IPS-18a (cell line): ENCODE measurements around the gene C2CD4C.
"Not testable (repeated sequence)": the region's sequence is repeated elsewhere in the genome, so short reads cannot be mapped to it uniquely, and the experiment has no call there.

Experiments used
- H3K27ac ChIP-seq: one replicate; pipeline ENCODE4 v1.5.1; 2013; ENCODE audit warnings: low read length
- H3K27me3 ChIP-seq: one replicate; pipeline ENCODE4 v1.6.1; 2013; ENCODE audit warnings: mild to moderate bottlenecking, low read length; ENCODE audit not compliant: control insufficient read depth, insufficient read depth
- H3K36me3 ChIP-seq: one replicate; pipeline ENCODE4 v1.6.1; 2013; ENCODE audit warnings: low read depth, low read length; ENCODE audit not compliant: control insufficient read depth
- H3K4me1 ChIP-seq: one replicate; pipeline ENCODE4 v1.6.1; 2013; ENCODE audit warnings: low read depth, low read length; ENCODE audit not compliant: control insufficient read depth
- H3K4me3 ChIP-seq: one replicate; pipeline ENCODE4 v1.5.1; 2013; ENCODE audit warnings: low read length
- H3K9ac ChIP-seq: one replicate; pipeline ENCODE4 v1.6.1; 2013; ENCODE audit warnings: mild to moderate bottlenecking, low read length, moderate library complexity
- H3K9me3 ChIP-seq: one replicate; pipeline ENCODE4 v1.6.1; 2013; ENCODE audit warnings: low read depth, low read length; ENCODE audit not compliant: control insufficient read depth

Gene C2CD4C

DNA sequence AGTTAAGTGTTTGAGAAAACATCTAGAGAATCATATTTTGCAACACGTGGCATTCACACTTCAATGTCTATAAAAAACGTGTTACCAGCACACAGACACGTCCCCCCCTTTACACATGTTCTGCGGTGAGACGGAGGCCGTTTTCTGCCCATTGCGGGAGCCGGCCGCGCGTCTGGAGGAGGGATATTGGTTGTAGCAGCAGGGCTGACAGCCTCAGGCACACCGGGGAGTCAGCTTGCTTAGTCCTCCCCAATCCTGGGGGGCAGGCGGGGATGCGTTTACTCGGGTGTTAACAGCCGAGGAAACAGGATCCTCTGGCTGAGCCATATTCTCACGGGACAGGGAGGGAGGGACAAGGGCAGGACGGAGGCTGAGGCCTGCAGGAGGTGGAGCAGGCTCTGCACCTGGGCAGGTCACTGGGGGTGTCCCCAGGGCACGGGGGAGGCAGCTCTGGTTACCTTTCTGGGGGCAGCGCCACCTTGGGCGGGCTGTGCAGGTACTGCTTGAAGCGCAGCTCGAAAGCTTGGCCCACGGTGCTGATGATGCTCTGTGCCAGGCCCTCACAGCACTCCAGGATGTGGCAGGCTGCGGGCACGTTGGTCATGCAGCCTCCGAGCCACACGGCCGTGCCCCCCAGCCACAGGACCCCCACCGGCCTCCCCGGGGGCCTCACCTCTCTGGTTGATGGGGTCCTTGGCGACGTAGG, 26.9 kb upstream of the C2CD4C start:
- Histone ChIP-seq H3K27me3 (no peaks in the 10 kb centered on the region), H3K4me3 (no peak overlapping the region), H3K4me1 (no peaks in the 10 kb centered on the region)

DNA sequence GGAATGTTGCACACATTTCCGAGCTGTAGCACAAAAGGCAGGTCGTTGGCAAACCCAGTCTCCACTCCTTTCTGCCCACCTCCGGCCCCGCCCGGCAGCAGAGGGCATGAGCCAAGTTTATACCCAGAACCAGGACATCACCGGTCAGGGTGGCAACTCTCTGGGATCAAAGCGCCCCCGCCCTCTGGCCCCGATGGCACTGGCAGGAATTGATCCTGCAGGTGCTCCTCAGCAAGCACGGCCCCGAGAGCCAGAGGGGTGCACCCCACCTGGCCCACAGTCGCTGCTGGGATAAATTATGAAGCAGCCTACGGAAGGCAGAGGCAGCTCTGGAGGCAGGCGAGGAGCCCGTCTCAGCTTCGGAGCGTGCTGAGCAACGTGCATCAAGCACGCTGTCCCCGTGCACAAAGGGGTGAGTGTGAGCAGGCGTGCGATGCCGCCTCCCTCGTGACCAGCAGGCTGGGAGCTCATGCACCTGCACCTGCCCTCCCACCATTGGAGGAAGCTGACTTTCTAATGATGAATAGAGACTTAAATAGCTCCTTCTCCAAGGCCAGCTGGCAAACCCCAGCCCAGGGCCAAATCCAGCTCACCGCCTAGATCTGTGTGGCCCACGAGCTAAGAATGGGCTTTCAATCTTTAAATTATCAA, 26.2 kb upstream of the C2CD4C start:
- H3K9ac ChIP-seq, result no peak overlapping the region

More for the DNA sequence above, 26.9 kb upstream of the C2CD4C start:
- Histone ChIP-seq H3K9me3 (no peaks in the 10 kb centered on the region), H3K36me3 (no peaks in the 10 kb centered on the region), H3K9ac (no peak overlapping the region), H3K27ac (no peak overlapping the region)

DNA sequence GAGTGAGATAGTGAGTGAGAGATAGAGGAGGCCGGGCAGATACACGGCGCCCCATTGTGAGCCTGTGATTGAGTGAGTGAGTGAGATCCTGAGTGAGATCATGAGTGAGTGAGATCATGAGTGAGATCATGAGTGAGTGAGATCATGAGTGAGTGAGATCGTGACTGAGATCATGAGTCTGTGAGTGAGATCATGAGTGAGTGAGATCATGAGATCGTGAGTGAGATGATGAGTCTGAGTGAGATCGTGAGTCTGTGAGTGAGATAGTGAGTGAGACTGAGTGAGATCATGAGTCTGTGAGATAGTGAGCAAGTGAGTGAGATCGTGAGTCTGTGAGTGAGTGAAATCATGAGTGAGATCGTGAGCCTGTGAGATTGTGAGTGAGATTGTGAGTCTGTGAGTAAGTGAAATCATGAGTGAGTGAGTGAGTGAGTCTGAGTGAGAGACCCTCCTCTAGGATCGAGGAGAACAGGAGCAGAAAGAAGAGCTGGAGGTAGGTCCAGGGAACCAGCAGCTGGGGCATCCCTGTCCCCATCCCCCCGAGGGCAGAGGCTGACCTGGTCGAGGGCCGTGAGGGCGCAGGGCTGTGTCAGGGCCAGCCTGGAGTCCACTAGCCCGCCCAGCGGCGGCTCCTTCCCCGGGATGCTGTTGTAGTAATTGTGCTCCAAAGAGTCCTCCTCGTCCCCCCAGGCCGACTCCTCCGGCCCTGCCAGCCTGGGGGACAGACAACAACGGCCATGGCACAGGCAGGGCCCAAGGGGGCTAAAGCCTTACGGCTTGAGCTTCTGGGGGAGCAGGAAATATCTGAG, 25.4 kb upstream of the C2CD4C start:
- Histone ChIP-seq H3K27me3 (no peaks in the 10 kb centered on the region), H3K4me1 (no peaks in the 10 kb centered on the region), H3K36me3 (no peaks in the 10 kb centered on the region), H3K27ac (no peak overlapping the region), H3K9me3 (no peaks in the 10 kb centered on the region), H3K9ac (no peak overlapping the region), H3K4me3 (no peak overlapping the region)

More for the DNA sequence above, 26.2 kb upstream of the C2CD4C start:
- H3K27ac ChIP-seq, result no peak overlapping the region
- no peaks in the 10 kb centered on the region for H3K36me3 ChIP-seq
- no peaks in the 10 kb centered on the region for H3K4me1 ChIP-seq
- no peaks in the 10 kb centered on the region for H3K27me3 ChIP-seq
- H3K4me3 ChIP-seq, result no peak overlapping the region
- no peaks in the 10 kb centered on the region for H3K9me3 ChIP-seq

DNA sequence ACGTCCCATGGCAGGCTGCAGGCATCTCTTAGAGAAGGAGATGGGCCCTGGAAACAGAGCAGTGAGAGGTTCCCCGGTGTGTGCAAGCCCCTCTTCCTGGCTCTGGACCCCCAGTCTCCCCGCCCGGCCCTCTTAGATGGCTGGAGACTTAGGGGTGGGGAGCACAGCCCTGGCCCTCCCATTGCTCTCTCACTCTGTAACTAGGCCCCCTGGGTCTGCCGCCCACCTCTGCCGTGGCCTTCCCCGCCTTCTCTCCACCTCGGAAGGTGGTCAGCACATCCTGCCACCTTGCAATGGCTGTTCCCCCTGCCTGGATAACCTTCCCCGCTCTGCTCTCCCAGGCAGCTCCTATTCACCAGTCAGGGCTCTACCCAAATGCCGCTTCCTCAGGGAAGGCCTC, 21.8 kb upstream of the C2CD4C start:
- peaks cover 12% of the 10 kb centered on the region for H3K27me3 ChIP-seq
- no peak overlapping the region for H3K9ac ChIP-seq
- no peak overlapping the region for H3K4me3 ChIP-seq
- no peak overlapping the region for H3K27ac ChIP-seq
- H3K36me3 ChIP-seq, result no peaks in the 10 kb centered on the region
- H3K9me3 ChIP-seq, result no peaks in the 10 kb centered on the region
- H3K4me1 ChIP-seq, result no peaks in the 10 kb centered on the region

DNA sequence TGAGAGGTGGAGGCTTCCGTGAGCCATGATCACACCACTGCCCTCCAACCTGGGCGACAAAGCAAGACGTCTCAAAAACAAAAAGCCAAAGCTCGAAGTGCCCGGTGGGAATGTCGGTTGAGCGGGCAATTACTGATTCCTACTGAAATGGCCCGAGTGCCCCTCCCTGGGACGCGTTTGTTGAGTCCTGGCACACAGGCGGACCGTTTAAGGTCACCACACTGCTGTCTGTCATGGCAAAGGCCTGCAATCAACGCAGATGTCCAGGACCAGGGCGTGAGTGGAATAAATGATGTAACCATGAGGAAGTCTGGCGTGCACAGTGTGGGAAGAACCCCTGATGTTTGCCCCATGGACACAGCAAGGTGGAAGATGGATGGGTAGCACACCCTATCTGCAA, 19.2 kb upstream of the C2CD4C start:
- no peak overlapping the region for H3K9ac ChIP-seq
- H3K27me3 ChIP-seq, result peaks cover 12% of the 10 kb centered on the region
- no peak overlapping the region for H3K4me3 ChIP-seq
- H3K27ac ChIP-seq, result no peak overlapping the region
- H3K9me3 ChIP-seq, result no peaks in the 10 kb centered on the region
- no peaks in the 10 kb centered on the region for H3K4me1 ChIP-seq
- no peaks in the 10 kb centered on the region for H3K36me3 ChIP-seq

DNA sequence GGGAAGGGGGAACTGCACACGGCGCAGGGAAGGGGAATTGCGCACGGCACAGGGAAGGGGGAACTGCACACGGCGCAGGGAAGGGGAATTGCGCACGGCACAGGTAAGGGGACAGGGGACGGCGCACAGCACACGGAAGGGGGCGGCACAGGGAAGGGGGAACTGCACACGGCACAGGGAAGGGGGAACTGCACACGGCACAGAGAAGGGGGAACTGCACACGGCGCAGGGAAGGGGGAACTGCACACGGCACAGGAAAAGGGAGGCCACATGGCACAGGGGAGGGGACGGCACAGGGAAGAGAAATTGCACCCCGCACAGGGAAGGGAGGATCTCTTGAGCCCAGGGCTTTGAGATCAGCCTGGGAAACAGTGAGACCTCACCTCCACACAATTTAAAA, 18.7 kb upstream of the C2CD4C start:
- not testable (repeated sequence) for H3K36me3 ChIP-seq, H3K4me3 ChIP-seq, H3K27ac ChIP-seq, H3K9ac ChIP-seq, H3K9me3 ChIP-seq, H3K4me1 ChIP-seq
- peaks cover 12% of the 10 kb centered on the region for H3K27me3 ChIP-seq

DNA sequence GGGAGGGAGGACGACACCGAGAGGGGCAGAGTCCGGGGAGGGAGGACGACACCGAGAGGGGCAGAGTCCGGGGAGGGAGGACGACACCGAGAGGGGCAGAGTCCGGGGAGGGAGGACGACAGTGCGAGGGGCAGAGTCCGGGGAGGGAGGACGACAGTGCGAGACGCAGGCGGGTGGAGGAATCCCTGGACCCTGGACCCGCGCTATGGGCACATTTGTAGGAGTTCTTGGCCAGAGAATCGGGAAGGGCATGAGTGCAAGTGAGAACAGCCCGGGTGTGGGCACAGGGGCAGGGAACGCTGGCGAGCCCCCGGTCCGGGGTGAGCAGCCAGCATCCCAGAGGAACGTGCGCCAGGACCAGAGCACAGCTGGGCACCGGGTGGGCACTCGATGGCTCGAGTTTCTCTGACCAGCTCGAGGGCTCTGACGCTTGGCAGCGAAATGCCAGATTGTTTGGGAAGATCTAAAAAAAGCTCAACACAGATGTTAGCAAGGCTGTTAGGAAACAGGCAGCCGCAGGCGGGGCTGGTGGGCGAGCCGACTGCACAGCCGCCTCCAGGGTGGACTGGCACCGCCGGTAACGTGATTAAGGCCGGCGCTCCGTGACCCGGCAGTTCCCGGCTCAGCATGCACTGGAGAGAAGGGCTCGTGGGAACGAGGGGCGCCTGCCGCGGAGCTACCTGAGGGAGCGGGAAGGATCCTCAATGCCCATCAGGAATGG, 17.9 kb upstream of the C2CD4C start:
- Histone ChIP-seq H3K36me3 (no peaks in the 10 kb centered on the region), H3K4me3 (no peak overlapping the region), H3K9ac (no peak overlapping the region), H3K27me3 (peaks cover 12% of the 10 kb centered on the region), H3K9me3 (no peaks in the 10 kb centered on the region), H3K4me1 (no peaks in the 10 kb centered on the region), H3K27ac (no peak overlapping the region)

DNA sequence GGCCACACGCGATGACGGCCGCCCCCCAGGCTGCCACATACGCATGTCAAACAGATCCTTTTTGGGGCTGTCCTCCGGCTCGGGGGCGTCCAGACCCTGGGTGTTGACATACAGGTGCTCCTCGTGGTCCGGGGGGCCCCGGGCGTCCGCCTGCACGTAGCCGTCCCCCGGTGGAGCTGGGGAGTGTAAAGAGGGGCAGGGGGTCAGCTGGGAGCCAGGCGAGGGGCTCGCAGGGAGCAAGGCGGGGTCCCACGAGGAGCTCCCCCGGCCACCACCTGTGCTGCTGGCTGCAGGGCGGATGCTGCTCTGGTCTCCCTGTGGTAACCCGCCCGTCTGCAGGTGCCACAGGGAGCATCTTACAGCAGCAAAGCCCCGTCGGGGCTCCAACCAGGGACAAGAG, 16.1 kb upstream of the C2CD4C start:
- Histone ChIP-seq H3K27me3 (peaks cover 12% of the 10 kb centered on the region), H3K27ac (no peak overlapping the region), H3K4me1 (no peaks in the 10 kb centered on the region), H3K36me3 (no peaks in the 10 kb centered on the region), H3K4me3 (no peak overlapping the region), H3K9me3 (no peaks in the 10 kb centered on the region), H3K9ac (no peak overlapping the region)

DNA sequence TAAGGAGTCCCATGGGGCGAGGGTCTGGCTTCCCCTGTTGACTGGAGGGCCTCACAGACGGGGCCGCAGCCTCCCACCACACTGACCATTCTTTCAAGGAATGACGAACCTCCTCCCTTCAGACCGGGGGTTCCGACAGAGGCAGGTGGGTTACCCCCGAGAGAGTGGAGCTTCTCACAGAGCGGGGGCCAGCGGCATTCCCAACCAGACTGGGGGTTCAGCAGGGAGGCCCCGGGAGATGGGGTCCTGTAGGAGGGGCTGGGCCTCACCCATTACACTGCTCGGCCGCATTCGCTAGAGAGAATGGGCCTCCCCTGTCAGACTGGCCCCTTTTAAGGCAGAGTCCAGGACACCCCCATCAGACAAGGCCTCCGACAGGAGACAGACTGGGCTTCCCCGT, 15.6 kb upstream of the C2CD4C start:
- H3K27me3 ChIP-seq, result peaks cover 12% of the 10 kb centered on the region

DNA sequence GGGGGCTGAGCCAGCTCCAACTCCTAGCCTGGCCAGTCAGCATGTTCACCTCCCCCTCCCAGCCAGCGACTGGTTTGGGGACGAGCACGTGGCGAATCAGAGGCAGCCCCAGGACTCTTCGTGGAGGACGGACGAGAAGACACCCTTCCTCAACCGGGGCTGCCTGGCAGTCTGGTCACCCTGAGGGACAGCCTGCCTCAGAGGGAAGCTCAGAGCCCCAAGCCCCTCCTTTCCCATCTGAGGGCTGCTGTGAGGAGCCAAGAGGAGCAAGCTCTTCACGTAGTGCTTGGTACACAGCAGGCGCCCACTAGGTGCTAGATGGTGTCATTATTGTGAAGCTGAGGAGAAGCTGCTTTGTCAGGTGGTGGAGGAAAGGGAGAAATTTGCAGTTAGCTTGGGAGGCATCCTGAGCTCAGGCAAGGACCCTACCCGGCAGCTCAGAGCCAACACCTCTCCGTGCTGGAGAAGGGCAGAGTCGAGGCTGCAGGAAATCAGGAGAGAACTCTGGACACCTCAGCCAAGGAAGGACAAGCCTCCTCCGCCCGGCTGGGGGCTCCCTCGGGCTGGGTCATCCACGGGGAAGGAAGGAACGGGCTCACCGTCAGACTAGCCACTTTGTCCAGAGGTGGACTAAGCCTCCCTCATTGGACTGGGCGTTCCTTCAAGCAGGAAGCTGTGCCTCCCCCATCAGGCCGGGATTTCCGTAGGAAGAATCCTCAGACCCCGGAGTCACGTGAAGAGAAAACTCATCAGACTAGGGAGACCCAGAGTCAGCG, 14.9 kb upstream of the C2CD4C start:
- Histone ChIP-seq H3K4me1 (no peaks in the 10 kb centered on the region), H3K27me3 (peaks cover 12% of the 10 kb centered on the region), H3K4me3 (no peak overlapping the region), H3K27ac (no peak overlapping the region), H3K9ac (no peak overlapping the region), H3K36me3 (no peaks in the 10 kb centered on the region), H3K9me3 (no peaks in the 10 kb centered on the region)

More for the DNA sequence above, 15.6 kb upstream of the C2CD4C start:
- Histone ChIP-seq H3K36me3 (no peaks in the 10 kb centered on the region), H3K4me3 (no peak overlapping the region), H3K9ac (no peak overlapping the region), H3K4me1 (no peaks in the 10 kb centered on the region), H3K27ac (no peak overlapping the region), H3K9me3 (no peaks in the 10 kb centered on the region)

DNA sequence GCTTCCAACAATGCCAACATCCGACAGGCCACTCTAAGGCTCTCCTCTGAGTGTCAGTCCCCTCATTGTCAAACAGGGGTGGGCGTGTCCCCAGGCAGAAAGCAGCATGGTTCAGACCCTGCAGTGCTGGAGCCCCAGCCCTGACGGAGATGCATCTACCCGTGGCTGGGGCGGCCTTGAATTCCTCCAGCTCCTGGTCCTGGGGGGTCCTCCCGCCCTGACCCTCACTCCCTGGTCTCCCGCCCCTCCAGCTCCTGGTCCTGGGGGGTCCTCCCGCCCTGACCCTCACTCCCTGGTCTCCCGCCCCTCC, 13.9 kb upstream of the C2CD4C start:
- not testable (repeated sequence) for H3K36me3 ChIP-seq, H3K27ac ChIP-seq, H3K9me3 ChIP-seq, H3K4me1 ChIP-seq, H3K27me3 ChIP-seq, H3K4me3 ChIP-seq, H3K9ac ChIP-seq
